ENCODE measurements around the gene TMEM184A. TPM values are rescaled to one million over a fixed set of nuclear protein-coding genes. Genes with fewer than 3 reads are reported as not detected.

TMEM184A gene
- total RNA-seq, 2 donors from 2014 or later: 0.28 TPM; not detected in 1

DNA sequence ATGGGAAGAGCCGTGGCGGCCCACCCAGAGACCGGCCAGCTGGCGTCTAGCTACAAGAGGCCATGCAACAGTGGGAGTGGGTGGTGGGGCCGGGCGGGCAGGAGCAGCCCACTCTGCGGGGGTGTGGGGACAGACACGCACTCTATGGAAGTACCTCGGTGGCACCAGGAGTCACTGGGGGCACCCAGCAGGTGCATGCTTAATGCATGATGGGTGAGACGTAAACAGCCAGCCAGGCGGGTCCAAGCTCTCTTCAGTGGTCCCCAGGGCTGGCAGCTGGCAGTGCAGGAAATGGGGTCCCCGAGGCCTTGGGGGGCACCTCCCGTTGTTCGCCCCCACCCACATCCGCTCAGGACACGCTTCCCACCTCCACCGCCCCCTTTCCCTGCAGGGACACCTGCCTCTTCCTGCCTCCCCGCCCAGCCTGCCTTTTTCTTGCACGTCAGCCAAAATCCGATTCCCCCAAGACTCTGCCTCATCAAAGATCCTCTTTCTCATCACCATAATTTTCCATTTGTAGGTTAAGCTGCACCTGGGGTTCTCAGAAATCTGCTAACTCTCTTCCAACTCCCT lies 36.4 kb upstream of the TMEM184A start:
- Histone ChIP-seq H3K36me3 (no peaks in the 10 kb centered on the region), H3K9me3 (peaks cover 5 to 12% of the 10 kb centered on the region in 2 donors), H3K4me3 (no peak overlapping the region), H3K4me1 (no peaks in the 10 kb centered on the region), H3K27ac (no peak overlapping the region), H3K27me3 (no peaks in the 10 kb centered on the region)
- no peak for DNase-seq (ENCODE audit: low spot score)
- TF ChIP-seq, protein P1, sequence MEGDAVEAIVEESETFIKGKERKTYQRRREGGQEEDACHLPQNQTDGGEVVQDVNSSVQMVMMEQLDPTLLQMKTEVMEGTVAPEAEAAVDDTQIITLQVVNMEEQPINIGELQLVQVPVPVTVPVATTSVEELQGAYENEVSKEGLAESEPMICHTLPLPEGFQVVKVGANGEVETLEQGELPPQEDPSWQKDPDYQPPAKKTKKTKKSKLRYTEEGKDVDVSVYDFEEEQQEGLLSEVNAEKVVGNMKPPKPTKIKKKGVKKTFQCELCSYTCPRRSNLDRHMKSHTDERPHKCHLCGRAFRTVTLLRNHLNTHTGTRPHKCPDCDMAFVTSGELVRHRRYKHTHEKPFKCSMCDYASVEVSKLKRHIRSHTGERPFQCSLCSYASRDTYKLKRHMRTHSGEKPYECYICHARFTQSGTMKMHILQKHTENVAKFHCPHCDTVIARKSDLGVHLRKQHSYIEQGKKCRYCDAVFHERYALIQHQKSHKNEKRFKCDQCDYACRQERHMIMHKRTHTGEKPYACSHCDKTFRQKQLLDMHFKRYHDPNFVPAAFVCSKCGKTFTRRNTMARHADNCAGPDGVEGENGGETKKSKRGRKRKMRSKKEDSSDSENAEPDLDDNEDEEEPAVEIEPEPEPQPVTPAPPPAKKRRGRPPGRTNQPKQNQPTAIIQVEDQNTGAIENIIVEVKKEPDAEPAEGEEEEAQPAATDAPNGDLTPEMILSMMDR (IDR thresholded peaks at IDR 0.05): no peak

DNA sequence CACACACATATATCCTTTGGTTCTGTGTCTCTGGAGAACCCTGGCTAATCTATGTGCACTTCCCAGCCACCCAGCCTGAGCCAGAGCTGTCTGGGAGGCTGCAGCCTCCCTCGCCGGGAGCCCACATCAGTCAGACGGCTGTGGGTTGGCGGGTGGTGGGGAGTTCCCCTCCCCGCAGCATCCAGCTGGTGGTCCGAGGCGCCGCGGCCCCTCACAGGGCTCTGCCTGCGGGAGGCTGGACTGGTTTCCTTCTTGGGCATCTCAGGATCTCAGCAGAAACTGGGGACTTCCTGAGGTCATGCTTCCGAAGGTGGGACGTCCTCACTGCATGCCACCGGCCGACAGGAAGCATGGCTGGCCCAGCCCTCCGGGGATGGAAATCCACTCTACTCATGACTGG lies 35.9 kb upstream of the TMEM184A start:
- H3K27me3 ChIP-seq: no peaks in the 10 kb centered on the region
- TF ChIP-seq, protein P1 (IDR thresholded peaks at IDR 0.05): no peak

DNA sequence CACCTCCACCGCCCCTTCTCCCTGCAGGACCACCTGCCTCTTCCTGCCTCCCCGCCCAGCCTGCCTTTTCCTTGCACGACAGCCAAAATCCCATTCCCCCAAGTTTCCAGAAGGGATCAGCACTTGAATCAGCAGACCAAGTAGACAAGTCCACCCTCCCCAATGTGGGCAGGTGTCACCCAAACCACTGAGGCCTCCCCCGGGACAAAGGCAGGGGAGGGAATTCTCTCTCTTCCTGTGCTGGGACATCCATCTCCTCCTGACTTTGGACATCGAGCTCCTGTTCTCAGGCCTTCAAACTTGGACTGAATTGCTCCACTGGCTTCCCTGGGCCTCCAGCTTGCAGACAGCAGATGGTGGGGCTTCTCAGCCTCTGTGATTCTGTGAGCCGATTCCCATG lies 35.4 kb upstream of the TMEM184A start:
- peaks cover 5 to 12% of the 10 kb centered on the region in 2 donors for H3K9me3 ChIP-seq
- TF ChIP-seq, protein P1 (IDR thresholded peaks at IDR 0.05): no peak
- H3K4me3 ChIP-seq: no peak overlapping the region
- no peak overlapping the region for H3K27ac ChIP-seq
- DNase-seq (ENCODE audit: low spot score): no peak
- H3K36me3 ChIP-seq: no peaks in the 10 kb centered on the region
- H3K4me1 ChIP-seq: no peaks in the 10 kb centered on the region
- H3K27me3 ChIP-seq: no peaks in the 10 kb centered on the region

More for the DNA sequence above, 35.9 kb upstream of the TMEM184A start:
- Histone ChIP-seq H3K27ac (no peak overlapping the region), H3K4me3 (no peak overlapping the region), H3K9me3 (peaks cover 5 to 12% of the 10 kb centered on the region in 2 donors), H3K4me1 (no peaks in the 10 kb centered on the region), H3K36me3 (no peaks in the 10 kb centered on the region)
- no peak for DNase-seq (ENCODE audit: low spot score)

DNA sequence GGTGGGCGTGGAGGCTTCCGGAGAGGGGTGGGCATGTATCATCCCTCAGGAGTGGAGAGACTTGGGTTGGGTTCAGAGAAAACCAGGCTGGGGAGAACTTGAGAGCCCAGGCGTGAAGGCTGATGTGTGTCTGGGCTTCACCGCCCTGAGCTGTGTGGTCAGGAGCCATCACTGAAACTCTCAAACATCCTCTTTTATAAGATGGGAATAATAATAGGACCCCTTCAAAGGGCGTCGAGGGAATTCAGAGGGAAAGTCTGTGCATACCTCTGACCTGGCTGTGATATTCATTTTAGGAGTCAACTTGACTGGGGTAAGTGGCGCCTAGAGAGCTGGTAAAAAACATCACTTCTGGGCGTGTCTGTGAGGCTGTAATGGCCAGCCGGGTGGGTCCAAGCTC lies 34.9 kb upstream of the TMEM184A start:
- no peak for DNase-seq (ENCODE audit: low spot score)
- TF ChIP-seq, protein P1 (IDR thresholded peaks at IDR 0.05): no peak
- no peaks in the 10 kb centered on the region for H3K4me1 ChIP-seq
- H3K9me3 ChIP-seq: peaks cover 5 to 12% of the 10 kb centered on the region in 2 donors
- no peaks in the 10 kb centered on the region for H3K27me3 ChIP-seq
- no peak overlapping the region for H3K4me3 ChIP-seq
- H3K36me3 ChIP-seq: no peaks in the 10 kb centered on the region
- H3K27ac ChIP-seq: no peak overlapping the region

DNA sequence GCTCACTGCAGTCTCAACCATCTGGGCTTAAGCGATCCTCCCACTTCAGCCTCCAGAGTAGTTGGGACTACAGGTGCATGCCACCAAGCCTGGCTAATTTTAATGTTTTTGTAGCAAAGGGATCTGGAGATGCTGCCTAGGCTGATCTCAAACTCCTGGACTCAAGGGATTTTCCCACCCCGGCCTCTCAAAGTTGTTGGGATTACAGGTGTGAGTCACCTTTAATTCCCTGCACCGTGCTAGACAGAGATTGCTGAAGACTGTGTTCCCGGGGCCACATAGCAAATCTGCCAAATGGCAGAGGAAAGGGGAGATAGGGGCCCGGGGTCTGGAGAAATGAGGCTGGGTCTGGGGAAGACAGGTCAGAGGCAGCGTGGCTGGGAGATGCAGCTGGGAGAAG lies 34.5 kb upstream of the TMEM184A start:
- TF ChIP-seq, protein P1 (IDR thresholded peaks at IDR 0.05): no peak
- peaks cover 5 to 12% of the 10 kb centered on the region in 2 donors for H3K9me3 ChIP-seq
- no peak overlapping the region for H3K27ac ChIP-seq
- no peaks in the 10 kb centered on the region for H3K4me1 ChIP-seq
- H3K36me3 ChIP-seq: no peaks in the 10 kb centered on the region
- no peaks in the 10 kb centered on the region for H3K27me3 ChIP-seq
- no peak for DNase-seq (ENCODE audit: low spot score)
- no peak overlapping the region for H3K4me3 ChIP-seq

DNA sequence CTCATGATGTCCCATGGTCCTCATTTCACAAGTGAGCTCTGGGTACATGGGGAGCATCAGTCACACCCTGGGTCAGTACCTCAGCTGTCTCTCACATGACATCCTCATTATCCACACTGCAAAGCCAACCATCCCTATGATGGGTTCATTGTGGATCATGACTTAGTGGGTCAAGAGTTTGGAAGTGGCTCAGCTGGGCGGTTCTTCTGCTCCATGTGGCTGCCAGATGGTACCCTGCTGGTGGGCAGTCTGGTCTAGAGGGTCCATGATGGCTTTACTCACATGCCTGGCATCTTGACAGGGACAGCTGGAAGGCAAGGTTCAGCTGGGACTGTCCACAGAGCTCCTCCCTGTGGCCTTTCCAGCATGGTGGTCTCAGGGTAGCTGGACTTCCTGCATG lies 33.0 kb upstream of the TMEM184A start:
- no peak for DNase-seq (ENCODE audit: low spot score)
- H3K27ac ChIP-seq: no peak overlapping the region
- no peaks in the 10 kb centered on the region for H3K36me3 ChIP-seq
- H3K27me3 ChIP-seq: no peaks in the 10 kb centered on the region
- TF ChIP-seq, protein P1 (IDR thresholded peaks at IDR 0.05): no peak
- peaks cover 5 to 12% of the 10 kb centered on the region in 2 donors for H3K9me3 ChIP-seq
- H3K4me1 ChIP-seq: no peaks in the 10 kb centered on the region
- H3K4me3 ChIP-seq: no peak overlapping the region
